A549 (cell line): ENCODE data around the gene BRF1. TPM values are rescaled to one million over a fixed set of nuclear protein-coding genes. Genes with fewer than 3 reads are reported as not detected.

ENCODE experiments used
- ATAC-seq, 2 experiments: fragments of 200-7000 bp in 1 of 2; fragments of >200 bp in 1 of 2; cut with Nextera tagmentation in 1 of 2; cut with Tn5 transposase in 1 of 2; 3 replicates each; pipeline versions ENCODE4 v1.8.0 to v1.9.1; 2018 to 2020; ENCODE audit warnings: mild to moderate bottlenecking in 1 of 2, moderate library complexity in 1 of 2
- CTCF ChIA-PET: fragments of 300-600 bp; sonication (Branson Sonifier 250); formaldehyde crosslinking; extraction: SDS; loops from one replicate; lab custom pipeline; 2021; ENCODE audit warnings: antibody characterized with exemption, inconsistent platforms; lab: Yijun Ruan, JAX
- POLR2A ChIA-PET: fragments of 350-600 bp; formaldehyde crosslinking; extraction: SDS; loops from one replicate; lab custom pipeline; 2021; ENCODE audit warnings: antibody characterized with exemption, inconsistent platforms; lab: Yijun Ruan, JAX
- DNase-seq, 2 experiments: peaks; one replicate each; pipeline versions ENCODE4 v3.0.0 to v3.0.0-alpha.2; 2011 to 2016; ENCODE audit warnings: low read depth in 1 of 2, low spot score in 1 of 2
- FAIRE-seq: peaks from 2 replicates; lab custom pipeline; 2011; peaks lifted over from hg19 to GRCh38; lab: Jason Lieb, UNC
- H3K27ac ChIP-seq, 2 experiments: fragments of >200 bp; sonication (Bioruptor Twin); formaldehyde crosslinking; 3 replicates each; pipeline ENCODE4 v1.5.1; 2016 to 2017
- H3K4me1 ChIP-seq: fragments of >200 bp; sonication (Bioruptor Twin); formaldehyde crosslinking; 3 replicates; pipeline ENCODE4 v1.6.1; 2016
- H3K4me2 ChIP-seq: fragments of >200 bp; sonication (Bioruptor Twin); formaldehyde crosslinking; 3 replicates; pipeline ENCODE4 v1.6.1; 2016
- H3K4me3 ChIP-seq: fragments of >200 bp; sonication (Bioruptor Twin); formaldehyde crosslinking; 3 replicates; pipeline ENCODE4 v1.5.1; 2016
- H3K9me3 ChIP-seq: fragments of >200 bp; sonication (Bioruptor Twin); formaldehyde crosslinking; 3 replicates; pipeline ENCODE4 v1.6.1; 2016
- CBX2 ChIP-seq: fragments of 200-600 bp; sonication (generic); IDR thresholded peaks from 2 replicates; pipeline ENCODE4 v1.6.1; 2016; ENCODE audit warnings: low read depth, mild to moderate bottlenecking, borderline replicate concordance
- CBX8 ChIP-seq: fragments of 200-600 bp; sonication (generic); IDR thresholded peaks from 2 replicates; pipeline ENCODE4 v1.6.1; 2016
- EHMT2 ChIP-seq: fragments of 200-600 bp; sonication (generic); IDR thresholded peaks from 2 replicates; pipeline ENCODE4 v1.6.1; 2016; ENCODE audit warnings: antibody characterized with exemption, low read depth, mild to moderate bottlenecking, moderate library complexity
- FOSB ChIP-seq: fragments of 250-450 bp; sonication (Bioruptor Pico); IDR thresholded peaks from 2 replicates; pipeline ENCODE4 v1.5.0; 2020; ENCODE audit warnings: mild to moderate bottlenecking, moderate library complexity
- FOXS1 ChIP-seq: fragments of 250-450 bp; sonication (Bioruptor Pico); IDR thresholded peaks from 2 replicates; pipeline ENCODE4 v1.5.0; 2020; ENCODE audit warnings: mild to moderate bottlenecking, moderate library complexity
- HOXA7 ChIP-seq: fragments of 250-450 bp; sonication (Bioruptor Pico); IDR thresholded peaks from 2 replicates; pipeline ENCODE4 v1.5.0; 2020; ENCODE audit warnings: mild to moderate bottlenecking, moderate library complexity
- HOXB13 ChIP-seq: fragments of 250-450 bp; sonication (Bioruptor Pico); IDR thresholded peaks from 2 replicates; pipeline ENCODE4 v1.5.0; 2020; ENCODE audit warnings: low read depth, mild to moderate bottlenecking, moderate library complexity
- HOXB5 ChIP-seq: fragments of 250-450 bp; sonication (Bioruptor Pico); IDR thresholded peaks from 2 replicates; pipeline ENCODE4 v1.5.0; 2020; ENCODE audit warnings: mild to moderate bottlenecking, moderate library complexity
- JUNB ChIP-seq: fragments of >200 bp; sonication (Bioruptor Twin); formaldehyde crosslinking; IDR thresholded peaks from 2 replicates; pipeline ENCODE4 v1.6.1; 2016
- KDM5A ChIP-seq: fragments of 200-600 bp; sonication (generic); IDR thresholded peaks from 2 replicates; pipeline ENCODE4 v1.6.1; 2016; ENCODE audit warnings: antibody characterized with exemption, mild to moderate bottlenecking
- MAZ ChIP-seq: fragments of 150-350 bp; IDR thresholded peaks from 2 replicates; pipeline ENCODE4 v1.6.1; 2014; ENCODE audit warnings: antibody characterized with exemption, low read depth, low read length, borderline replicate concordance
- PHF8 ChIP-seq: fragments of 200-600 bp; sonication (generic); IDR thresholded peaks from 2 replicates; pipeline ENCODE4 v1.6.1; 2016; ENCODE audit warnings: low read depth, mild to moderate bottlenecking, antibody characterized with exemption, moderate library complexity, borderline replicate concordance
- POLR2A ChIP-seq: IDR thresholded peaks from 2 replicates; pipeline ENCODE4 v1.6.1; 2012; ENCODE audit warnings: mild to moderate bottlenecking, low read length
- RARB ChIP-seq: fragments of 250-450 bp; sonication (Bioruptor Pico); IDR thresholded peaks from 2 replicates; pipeline ENCODE4 v1.8.0; 2021; ENCODE audit warnings: mild to moderate bottlenecking, moderate library complexity
- RCOR1 ChIP-seq: fragments of 150-350 bp; IDR thresholded peaks from 2 replicates; pipeline ENCODE4 v1.6.1; 2014; ENCODE audit warnings: antibody characterized with exemption, low read length, low read depth
- RFX5 ChIP-seq: fragments of 450-650 bp; IDR thresholded peaks from 2 replicates; pipeline ENCODE4 v1.7.1; 2014; ENCODE audit warnings: antibody characterized with exemption, mild to moderate bottlenecking, moderate library complexity
- SMC3 ChIP-seq: fragments of >200 bp; sonication (Bioruptor Twin); formaldehyde crosslinking; IDR thresholded peaks from 3 replicates; pipeline ENCODE4 v1.6.1; 2018; ENCODE audit warnings: inconsistent platforms
- TP53 ChIP-seq: fragments of 250-450 bp; sonication (Bioruptor Pico); IDR thresholded peaks from 2 replicates; pipeline ENCODE4 v1.5.0; 2021; ENCODE audit warnings: mild to moderate bottlenecking, moderate library complexity
- ZFP36 ChIP-seq: fragments of 450-650 bp; IDR thresholded peaks from 2 replicates; pipeline ENCODE4 v1.6.1; 2014; ENCODE audit warnings: borderline replicate concordance; ENCODE audit not compliant: partially characterized antibody
- WGBS: methylation state at CpG from one replicate; pipeline ENCODE4 v1.1.6; 2017; ENCODE audit errors: missing lambda C conversion rate; 5-methylcytosine and 5-hydroxymethylcytosine counted together
- polyA plus RNA-seq, 4 experiments: library from polyadenylated mRNA; depleted of rRNA in 3 of 4; stranded (reverse); fragments of >200 nt; fragmentation: RNase III in 1 of 4; extraction: RNeasy Plus Mini Kit Qiagen cat#74134 plus additional on column Dnase treatment in 1 of 4; gene quantifications; 2 replicates in 3 of 4; 3 replicates in 1 of 4; pipeline ENCODE4 v1.2.3, GENCODE V29; 2011 to 2017
- TF ChIP-seq, protein P1 (sequence below): fragments of >200 bp; sonication (Bioruptor Twin); formaldehyde crosslinking; IDR thresholded peaks from 3 replicates; pipeline ENCODE4 v1.6.1; 2016
- TF ChIP-seq, protein P2 (sequence below): IDR thresholded peaks from 2 replicates; pipeline ENCODE4 v1.6.1; 2012
- TF ChIP-seq, protein P3 (sequence below): IDR thresholded peaks from 2 replicates; pipeline ENCODE4 v1.6.1; 2012

Gene BRF1
- polyA plus RNA-seq, 2 of the 4 experiments (the other 2 are of a cell fraction), result 8.5 to 25.7 TPM

DNA sequence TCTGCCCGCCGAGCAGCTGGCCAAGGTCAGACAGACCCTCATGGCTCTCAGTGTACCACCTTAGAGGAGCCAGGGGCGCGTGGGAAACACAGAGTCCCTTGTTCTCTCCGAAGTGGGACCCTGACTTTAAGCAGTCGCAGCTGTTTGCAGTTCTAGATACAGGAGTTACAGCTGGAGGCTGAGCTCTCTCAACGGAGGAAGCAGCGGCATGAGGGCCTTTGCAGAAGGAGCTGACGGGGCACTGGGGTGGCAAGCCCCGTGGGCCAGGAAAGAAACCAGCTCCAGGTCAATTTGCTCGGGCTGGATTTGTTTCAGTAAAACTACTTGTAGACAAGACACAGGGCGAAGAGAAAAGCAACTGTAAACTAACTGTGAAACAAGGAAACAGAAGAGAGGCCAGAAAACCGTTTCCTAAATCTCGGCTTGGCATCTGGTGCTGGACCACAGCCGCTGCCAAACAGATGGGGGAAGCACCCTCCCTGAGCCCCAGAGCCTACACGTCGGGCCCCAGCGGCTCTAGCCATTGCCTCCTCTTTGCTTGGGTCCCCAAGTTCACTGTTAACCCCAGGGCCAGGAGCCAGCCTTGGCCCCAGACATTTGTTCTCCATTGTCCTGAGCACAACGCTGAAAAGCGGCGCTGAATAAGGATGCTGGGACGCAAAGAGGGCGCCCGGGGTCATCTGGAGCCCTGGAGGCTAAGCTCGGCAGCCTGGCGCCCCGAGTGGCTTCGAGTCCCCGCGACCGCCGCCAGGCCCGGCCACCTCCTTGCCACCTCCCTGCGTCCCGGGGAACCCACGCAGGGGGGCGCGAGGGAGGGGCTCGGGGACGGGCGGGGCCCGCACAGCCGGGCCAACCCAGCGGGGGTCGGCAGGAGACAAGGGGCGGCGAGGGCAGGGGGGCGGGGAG, 12.8 kb upstream of the BRF1 start:
- H3K9me3 ChIP-seq, result no peaks in the 10 kb centered on the region
- CTCF ChIA-PET, result interaction anchor here (0.9 to 1.6 kb wide), 3 partner anchors 8 to 19 kb away, joined by 3 read pairs; no protein-coding TSS in a partner anchor
- TF ChIP-seq RCOR1 (no peak), PHF8 (peak; percentile 53; the same call in 1 of the 2 replicates), HOXB13 (CRISPR knock-in tag) (no peak), RARB (CRISPR knock-in tag) (no peak), ZFP36 (no peak), HOXA7 (CRISPR knock-in tag) (no peak), CBX8 (no peak)
- TF ChIP-seq, protein P1, sequence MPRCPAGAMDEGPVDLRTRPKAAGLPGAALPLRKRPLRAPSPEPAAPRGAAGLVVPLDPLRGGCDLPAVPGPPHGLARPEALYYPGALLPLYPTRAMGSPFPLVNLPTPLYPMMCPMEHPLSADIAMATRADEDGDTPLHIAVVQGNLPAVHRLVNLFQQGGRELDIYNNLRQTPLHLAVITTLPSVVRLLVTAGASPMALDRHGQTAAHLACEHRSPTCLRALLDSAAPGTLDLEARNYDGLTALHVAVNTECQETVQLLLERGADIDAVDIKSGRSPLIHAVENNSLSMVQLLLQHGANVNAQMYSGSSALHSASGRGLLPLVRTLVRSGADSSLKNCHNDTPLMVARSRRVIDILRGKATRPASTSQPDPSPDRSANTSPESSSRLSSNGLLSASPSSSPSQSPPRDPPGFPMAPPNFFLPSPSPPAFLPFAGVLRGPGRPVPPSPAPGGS, result no peak
- WGBS, result 75% methylated on average over 24 of the region's 48 CpGs
- H3K4me2 ChIP-seq, result peak overlapping the region; percentile 97
- DNase-seq, result peak in 1 of 2 experiments; percentile 21
- H3K27ac ChIP-seq, result peak overlapping the region; percentile 93 to 99
- peak overlapping the region; percentile 69 for H3K4me3 ChIP-seq
- peaks cover 16% of the 10 kb centered on the region for H3K4me1 ChIP-seq
- peak; percentile 11 to 34 for ATAC-seq
- FAIRE-seq, result no peak
- POLR2A ChIA-PET, result interaction anchor here (0.6 to 2.3 kb wide), 5 partner anchors 9 to 214 kb away, joined by 3 to 38 read pairs (median 3); partner anchors contain the start of gene BRF1

DNA sequence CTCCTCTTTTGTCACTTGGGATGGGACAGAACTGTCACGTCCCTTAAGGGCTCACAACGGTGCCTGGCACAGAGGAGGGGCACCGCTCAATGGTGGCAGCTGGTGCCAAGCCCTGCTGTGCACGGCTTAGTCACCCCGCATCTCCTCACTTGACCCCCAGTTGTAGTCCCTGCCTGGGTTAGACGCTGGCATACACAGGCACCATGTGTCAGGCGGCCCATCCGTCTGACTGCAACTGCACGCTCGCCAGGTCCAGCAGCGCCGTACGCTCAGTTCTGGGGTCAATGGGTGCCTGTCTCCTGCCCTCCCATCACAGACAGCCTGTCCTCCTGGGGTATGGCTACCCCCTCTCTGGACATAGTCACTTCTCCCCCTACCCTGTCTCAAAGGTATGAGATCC, 12.2 kb upstream of the BRF1 start:
- no peak for ATAC-seq
- Histone ChIP-seq H3K27ac (no peak overlapping the region), H3K4me1 (peaks cover 16% of the 10 kb centered on the region), H3K4me2 (no peak overlapping the region), H3K9me3 (no peaks in the 10 kb centered on the region), H3K4me3 (no peak overlapping the region)
- DNase-seq, result no peak
- TF ChIP-seq KDM5A (no peak), CBX8 (no peak), CBX2 (no peak), JUNB (no peak), ZFP36 (no peak), EHMT2 (no peak), FOSB (no peak), RCOR1 (no peak), HOXB13 (CRISPR knock-in tag) (no peak), TP53 (no peak), HOXB5 (CRISPR knock-in tag) (no peak), RARB (CRISPR knock-in tag) (no peak), HOXA7 (CRISPR knock-in tag) (no peak), POLR2A (no peak), SMC3 (no peak), MAZ (no peak), FOXS1 (CRISPR knock-in tag) (no peak), RFX5 (no peak)
- TF ChIP-seq, protein P2, sequence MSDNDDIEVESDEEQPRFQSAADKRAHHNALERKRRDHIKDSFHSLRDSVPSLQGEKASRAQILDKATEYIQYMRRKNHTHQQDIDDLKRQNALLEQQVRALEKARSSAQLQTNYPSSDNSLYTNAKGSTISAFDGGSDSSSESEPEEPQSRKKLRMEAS, result no peak
- TF ChIP-seq, protein P3, sequence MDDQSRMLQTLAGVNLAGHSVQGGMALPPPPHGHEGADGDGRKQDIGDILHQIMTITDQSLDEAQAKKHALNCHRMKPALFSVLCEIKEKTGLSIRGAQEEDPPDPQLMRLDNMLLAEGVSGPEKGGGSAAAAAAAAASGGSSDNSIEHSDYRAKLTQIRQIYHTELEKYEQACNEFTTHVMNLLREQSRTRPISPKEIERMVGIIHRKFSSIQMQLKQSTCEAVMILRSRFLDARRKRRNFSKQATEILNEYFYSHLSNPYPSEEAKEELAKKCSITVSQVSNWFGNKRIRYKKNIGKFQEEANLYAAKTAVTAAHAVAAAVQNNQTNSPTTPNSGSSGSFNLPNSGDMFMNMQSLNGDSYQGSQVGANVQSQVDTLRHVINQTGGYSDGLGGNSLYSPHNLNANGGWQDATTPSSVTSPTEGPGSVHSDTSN, result no peak
- WGBS, result 95% methylated on average over 13 of the region's 13 CpGs
- ChIA-PET POLR2A (no interaction called here), CTCF (interaction anchor here (1.0 to 1.6 kb wide), 2 partner anchors 8 to 9 kb away, joined by 3 read pairs; no protein-coding TSS in a partner anchor)
- FAIRE-seq, result no peak
